ENCODE measurements around the gene CD300H. TPM values are rescaled to one million over a fixed set of nuclear protein-coding genes. Genes with fewer than 3 reads are reported as not detected.

Gene CD300H
- total and polyA plus RNA-seq, 7 donors = not detected

DNA sequence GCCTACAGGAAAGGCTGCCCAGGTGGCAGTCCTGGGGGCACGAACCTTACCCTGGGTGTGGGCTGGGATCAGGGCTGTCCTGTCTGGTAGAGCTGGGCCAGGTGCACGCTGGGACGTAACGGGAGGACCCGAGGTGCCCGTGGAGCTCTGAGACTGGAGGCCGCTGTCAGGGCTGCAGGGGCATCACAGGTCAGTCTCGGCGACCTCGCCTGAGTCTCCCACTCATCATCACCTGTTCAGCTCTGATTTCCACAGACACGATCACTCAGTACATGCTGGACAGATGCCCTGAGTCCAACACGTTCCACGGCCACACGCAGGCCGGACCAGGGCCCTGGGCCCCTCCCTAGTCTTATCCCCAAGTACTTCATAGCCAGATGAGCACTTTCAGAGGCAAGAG lies 16.7 kb downstream of the CD300H start:
- Histone ChIP-seq H3K27ac (no peak overlapping the region), H3K27me3 (ENCODE audit: insufficient read depth in 3 of 3, low read length in 2 of 3) (no peaks in the 10 kb centered on the region), H3K9me3 (no peaks in the 10 kb centered on the region), H3K4me3 (no peak overlapping the region), H3K36me3 (ENCODE audit: insufficient read depth in 1 of 2, low read depth in 1 of 2) (no peaks in the 10 kb centered on the region), H3K4me1 (no peaks in the 10 kb centered on the region)
- intact Hi-C loops (cut with DNase I) = no loop called here
- TF ChIP-seq CTCF (IDR thresholded peaks at IDR 0.05) = no peak
- DNase-seq (no peak), ATAC-seq (no peak)
- WGBS, 3 donors = 68 to 77% (median 70%) methylated on average over 15 of the region's 15 CpGs

DNA sequence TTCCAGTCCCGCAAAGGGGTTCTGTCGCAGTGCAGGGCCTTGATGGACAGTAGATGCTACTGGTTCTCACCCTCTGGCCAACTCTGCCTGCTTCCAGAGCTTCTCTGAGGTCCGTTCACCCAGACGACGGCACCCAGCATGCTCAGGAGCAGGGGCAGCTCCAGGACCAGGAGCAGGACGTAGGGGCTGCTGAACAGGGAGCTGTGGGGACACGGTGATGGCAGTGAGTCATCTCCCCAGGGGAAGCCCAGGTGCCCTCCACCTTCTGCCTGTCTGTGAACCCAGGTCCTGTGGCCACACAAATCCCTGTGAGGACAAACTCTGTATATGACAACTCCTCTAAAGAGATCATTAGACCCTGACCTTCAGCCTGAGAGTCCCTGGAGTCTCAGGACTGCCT lies 18.0 kb downstream of the CD300H start:
- H3K27me3 ChIP-seq (ENCODE audit: insufficient read depth in 3 of 3, low read length in 2 of 3) = no peaks in the 10 kb centered on the region
- no peaks in the 10 kb centered on the region for H3K36me3 ChIP-seq (ENCODE audit: insufficient read depth in 1 of 2, low read depth in 1 of 2)
- TF ChIP-seq CTCF (IDR thresholded peaks at IDR 0.05) = no peak
- 71 to 84% (median 80%) methylated on average over 7 of the region's 7 CpGs for WGBS, 3 donors
- H3K4me3 ChIP-seq = no peak overlapping the region
- no peak overlapping the region for H3K27ac ChIP-seq
- no peak for ATAC-seq
- no peaks in the 10 kb centered on the region for H3K4me1 ChIP-seq
- no peak for DNase-seq
- H3K9me3 ChIP-seq = no peaks in the 10 kb centered on the region
- intact Hi-C loops (cut with DNase I) = no loop called here

GRCh38 chr17:74547736-74548135 lies 19.6 kb downstream of the CD300H start:
- no peak overlapping the region for H3K4me3 ChIP-seq
- no peaks in the 10 kb centered on the region for H3K36me3 ChIP-seq (ENCODE audit: insufficient read depth in 1 of 2, low read depth in 1 of 2)
- no peaks in the 10 kb centered on the region for H3K9me3 ChIP-seq
- no peak for TF ChIP-seq CTCF (IDR thresholded peaks at IDR 0.05)
- ATAC-seq (no peak), DNase-seq (no peak)
- no peak overlapping the region for H3K27ac ChIP-seq
- WGBS, 3 donors = 67 to 75% (median 75%) methylated on average over 3 of the region's 3 CpGs
- H3K27me3 ChIP-seq (ENCODE audit: insufficient read depth in 3 of 3, low read length in 2 of 3) = no peaks in the 10 kb centered on the region
- no peaks in the 10 kb centered on the region for H3K4me1 ChIP-seq
- intact Hi-C loops (cut with DNase I) = no loop called here

DNA sequence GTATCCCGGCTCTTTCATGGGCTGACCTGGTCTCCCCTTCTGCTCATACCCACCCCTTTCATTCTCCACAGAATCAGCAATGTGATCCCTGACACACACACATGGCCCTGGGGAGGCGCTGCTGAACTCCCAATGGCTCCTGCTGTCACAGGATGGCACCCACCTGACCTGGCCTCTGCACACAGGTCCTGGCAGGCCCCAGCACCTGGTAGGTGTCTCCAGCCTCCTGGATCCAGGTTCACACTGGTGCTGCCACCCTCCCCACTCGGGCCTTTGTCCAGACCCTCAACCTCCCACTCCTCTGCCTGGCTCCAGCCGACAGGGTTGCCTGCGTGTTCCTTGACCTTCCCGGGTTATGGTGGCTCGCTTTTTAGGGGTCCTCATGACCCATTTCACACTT lies 20.0 kb downstream of the CD300H start:
- 86 to 92% (median 88%) methylated on average over 7 of the region's 7 CpGs for WGBS, 3 donors
- Histone ChIP-seq H3K27ac (no peak overlapping the region), H3K4me1 (no peaks in the 10 kb centered on the region), H3K27me3 (ENCODE audit: insufficient read depth in 3 of 3, low read length in 2 of 3) (no peaks in the 10 kb centered on the region), H3K36me3 (ENCODE audit: insufficient read depth in 1 of 2, low read depth in 1 of 2) (no peaks in the 10 kb centered on the region), H3K9me3 (no peaks in the 10 kb centered on the region), H3K4me3 (no peak overlapping the region)
- ATAC-seq (no peak), DNase-seq (no peak)
- intact Hi-C loops (cut with DNase I) = no loop called here
- no peak for TF ChIP-seq CTCF (IDR thresholded peaks at IDR 0.05)

GRCh38 chr17:74546586-74546985 lies 20.7 kb downstream of the CD300H start:
- intact Hi-C loops (cut with DNase I) = no loop called here
- 80 to 87% (median 85%) methylated on average over 7 of the region's 7 CpGs for WGBS, 3 donors
- H3K27me3 ChIP-seq (ENCODE audit: insufficient read depth in 3 of 3, low read length in 2 of 3) = no peaks in the 10 kb centered on the region

More at GRCh38 chr17:74546586-74546985, 20.7 kb downstream of the CD300H start:
- Histone ChIP-seq H3K4me3 (no peak overlapping the region), H3K9me3 (no peaks in the 10 kb centered on the region), H3K36me3 (ENCODE audit: insufficient read depth in 1 of 2, low read depth in 1 of 2) (no peaks in the 10 kb centered on the region), H3K4me1 (no peaks in the 10 kb centered on the region), H3K27ac (no peak overlapping the region)
- TF ChIP-seq CTCF (IDR thresholded peaks at IDR 0.05) = no peak
- ATAC-seq (no peak), DNase-seq (no peak)

Measured in psoas muscle (tissue), 8 donors.